Measurements from ENCODE around the gene SEZ6L.

SEZ6L gene

DNA sequence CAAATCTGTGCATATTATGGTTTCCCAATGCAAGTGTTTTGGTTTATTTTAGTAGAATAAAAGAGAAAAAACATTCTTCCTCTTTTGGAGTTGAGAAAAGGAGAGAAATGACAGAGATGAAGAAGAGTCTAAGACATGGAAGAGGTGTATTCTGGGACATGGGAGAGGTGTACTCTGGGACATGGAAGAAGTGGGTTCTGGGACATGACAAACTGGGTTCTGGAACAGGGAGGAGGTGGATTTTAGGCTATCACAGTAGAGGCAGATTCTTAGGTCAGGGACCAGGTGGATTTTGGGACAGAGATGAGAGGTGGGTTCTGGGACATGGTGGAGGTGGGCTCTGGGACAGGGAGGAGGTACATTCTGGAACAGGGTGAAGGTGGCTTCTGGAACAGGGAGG lies 257.7 kb downstream of the SEZ6L start:
- no peak for TF ChIP-seq EZH2phosphoT487 (IDR thresholded peaks at IDR 0.05; ENCODE audit: borderline replicate concordance, low read length)
- TF ChIP-seq, protein P1, sequence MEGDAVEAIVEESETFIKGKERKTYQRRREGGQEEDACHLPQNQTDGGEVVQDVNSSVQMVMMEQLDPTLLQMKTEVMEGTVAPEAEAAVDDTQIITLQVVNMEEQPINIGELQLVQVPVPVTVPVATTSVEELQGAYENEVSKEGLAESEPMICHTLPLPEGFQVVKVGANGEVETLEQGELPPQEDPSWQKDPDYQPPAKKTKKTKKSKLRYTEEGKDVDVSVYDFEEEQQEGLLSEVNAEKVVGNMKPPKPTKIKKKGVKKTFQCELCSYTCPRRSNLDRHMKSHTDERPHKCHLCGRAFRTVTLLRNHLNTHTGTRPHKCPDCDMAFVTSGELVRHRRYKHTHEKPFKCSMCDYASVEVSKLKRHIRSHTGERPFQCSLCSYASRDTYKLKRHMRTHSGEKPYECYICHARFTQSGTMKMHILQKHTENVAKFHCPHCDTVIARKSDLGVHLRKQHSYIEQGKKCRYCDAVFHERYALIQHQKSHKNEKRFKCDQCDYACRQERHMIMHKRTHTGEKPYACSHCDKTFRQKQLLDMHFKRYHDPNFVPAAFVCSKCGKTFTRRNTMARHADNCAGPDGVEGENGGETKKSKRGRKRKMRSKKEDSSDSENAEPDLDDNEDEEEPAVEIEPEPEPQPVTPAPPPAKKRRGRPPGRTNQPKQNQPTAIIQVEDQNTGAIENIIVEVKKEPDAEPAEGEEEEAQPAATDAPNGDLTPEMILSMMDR (IDR thresholded peaks at IDR 0.05; ENCODE audit: low read depth, low read length, poor library complexity, severe bottlenecking) = no peak
- no peak overlapping the region for H3K4me3 ChIP-seq (ENCODE audit: low read length)

DNA sequence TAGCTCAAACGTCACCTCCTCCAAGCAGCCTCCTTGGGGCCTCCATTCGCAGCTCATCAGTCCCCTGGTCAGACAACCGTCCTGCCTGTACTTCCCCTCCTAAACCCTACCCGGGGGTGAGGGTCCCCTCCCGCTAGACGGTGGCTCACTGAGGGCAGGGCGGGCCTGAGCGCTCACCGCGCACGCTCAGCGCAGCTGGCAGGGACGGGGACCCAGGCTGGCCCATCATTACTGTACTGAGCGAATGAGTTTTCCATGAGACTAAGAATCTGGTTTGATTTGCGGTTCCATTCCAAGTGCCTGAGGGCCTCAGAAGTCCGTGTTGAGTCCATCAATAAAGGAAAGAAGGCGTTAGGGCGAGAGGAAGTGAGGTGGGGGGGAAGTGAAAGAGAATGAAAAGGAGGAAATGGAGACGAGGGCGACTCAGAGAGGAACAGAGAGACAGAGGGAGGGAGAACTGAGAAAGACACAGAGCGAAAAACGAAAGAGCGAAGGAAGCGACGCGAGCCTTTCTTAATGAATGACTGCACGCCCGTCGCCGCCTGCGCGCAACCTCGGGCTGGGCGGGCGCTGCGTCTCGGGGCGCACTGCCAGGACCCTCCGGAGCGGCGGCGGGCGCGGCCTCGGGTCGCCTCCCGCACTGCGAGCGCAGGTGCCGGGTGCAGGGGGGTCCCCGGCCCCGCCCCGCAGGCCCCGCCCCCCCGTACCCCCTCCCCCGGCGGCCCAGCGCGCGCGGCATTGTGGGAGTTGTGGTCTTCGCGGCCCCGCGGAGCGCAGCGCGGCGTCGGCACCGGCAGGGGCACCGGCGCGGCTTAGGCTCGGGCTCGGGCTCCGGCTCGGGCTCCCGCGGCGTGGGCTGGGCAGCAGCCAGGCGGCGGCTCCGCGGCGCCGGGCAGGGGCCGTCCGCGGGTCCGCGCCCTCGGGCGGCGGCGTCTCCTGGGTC lies 259.5 kb downstream of the SEZ6L start, which contains the start of gene ASPHD2:
Gene ASPHD2, plus strand, starts transcription at position 746 of the 943 bp plus-strand sequence. CDS start 4,356 bp downstream, outside the sequence.
- TF ChIP-seq, protein P1 (IDR thresholded peaks at IDR 0.05; ENCODE audit: low read depth, low read length, poor library complexity, severe bottlenecking) = no peak
- TF ChIP-seq EZH2phosphoT487 (IDR thresholded peaks at IDR 0.05; ENCODE audit: borderline replicate concordance, low read length) = no peak
- H3F3A ChIP-seq (ENCODE audit: control insufficient read depth, insufficient read depth) = peaks cover 15% of the 10 kb centered on the region
- H3K4me1 ChIP-seq (ENCODE audit: control insufficient read depth, low read length) = peaks cover 29% of the 10 kb centered on the region
- peak within 1 kb of the TSS; percentile 85 for H3K4me3 ChIP-seq (ENCODE audit: low read length)
- H3K27ac ChIP-seq (ENCODE audit: low read depth, low read length) = peak within 1 kb of the TSS; percentile 97
- no peaks in the 10 kb centered on the region for H4K20me1 ChIP-seq (ENCODE audit: control insufficient read depth, insufficient read depth, low read depth, low read length)
- 0 out of 2 replicates have a peak, but pooled peaks cover under 1% of the 10 kb centered on the region for H3K9me3 ChIP-seq (ENCODE audit: control insufficient read depth, insufficient read depth, low read length)
- no peaks in the 10 kb centered on the region for H3K27me3 ChIP-seq (ENCODE audit: control insufficient read depth, low read length)
- peak within 1 kb of the TSS; percentile 89 for H3K4me2 ChIP-seq (ENCODE audit: low read length)
- H3K9me2 ChIP-seq (replicated peaks; ENCODE audit: control insufficient read depth, low read length) = no peaks in the 10 kb centered on the region
- peaks cover 22% of the 10 kb centered on the region for H3K79me2 ChIP-seq (ENCODE audit: control insufficient read depth, low read length)
- H3K36me3 ChIP-seq (ENCODE audit: control insufficient read depth, low read length) = peaks cover 3% of the 10 kb centered on the region

More for the DNA sequence above, 257.7 kb downstream of the SEZ6L start:
- Histone ChIP-seq H3K4me2 (ENCODE audit: low read length) (no peak overlapping the region), H3K4me1 (ENCODE audit: control insufficient read depth, low read length) (peaks cover 29% of the 10 kb centered on the region), H3F3A (ENCODE audit: control insufficient read depth, insufficient read depth) (peaks cover 15% of the 10 kb centered on the region), H3K27ac (ENCODE audit: low read depth, low read length) (no peak overlapping the region), H3K9me3 (ENCODE audit: control insufficient read depth, insufficient read depth, low read length) (peaks cover 14% of the 10 kb centered on the region), H3K27me3 (ENCODE audit: control insufficient read depth, low read length) (no peaks in the 10 kb centered on the region; the same call in 1 of the 2 replicates), H3K36me3 (ENCODE audit: control insufficient read depth, low read length) (no peaks in the 10 kb centered on the region; the same call in 1 of the 2 replicates), H3K79me2 (ENCODE audit: control insufficient read depth, low read length) (peaks cover 19% of the 10 kb centered on the region), H4K20me1 (ENCODE audit: control insufficient read depth, insufficient read depth, low read depth, low read length) (no peaks in the 10 kb centered on the region), H3K9me2 (replicated peaks; ENCODE audit: control insufficient read depth, low read length) (no peaks in the 10 kb centered on the region)

DNA sequence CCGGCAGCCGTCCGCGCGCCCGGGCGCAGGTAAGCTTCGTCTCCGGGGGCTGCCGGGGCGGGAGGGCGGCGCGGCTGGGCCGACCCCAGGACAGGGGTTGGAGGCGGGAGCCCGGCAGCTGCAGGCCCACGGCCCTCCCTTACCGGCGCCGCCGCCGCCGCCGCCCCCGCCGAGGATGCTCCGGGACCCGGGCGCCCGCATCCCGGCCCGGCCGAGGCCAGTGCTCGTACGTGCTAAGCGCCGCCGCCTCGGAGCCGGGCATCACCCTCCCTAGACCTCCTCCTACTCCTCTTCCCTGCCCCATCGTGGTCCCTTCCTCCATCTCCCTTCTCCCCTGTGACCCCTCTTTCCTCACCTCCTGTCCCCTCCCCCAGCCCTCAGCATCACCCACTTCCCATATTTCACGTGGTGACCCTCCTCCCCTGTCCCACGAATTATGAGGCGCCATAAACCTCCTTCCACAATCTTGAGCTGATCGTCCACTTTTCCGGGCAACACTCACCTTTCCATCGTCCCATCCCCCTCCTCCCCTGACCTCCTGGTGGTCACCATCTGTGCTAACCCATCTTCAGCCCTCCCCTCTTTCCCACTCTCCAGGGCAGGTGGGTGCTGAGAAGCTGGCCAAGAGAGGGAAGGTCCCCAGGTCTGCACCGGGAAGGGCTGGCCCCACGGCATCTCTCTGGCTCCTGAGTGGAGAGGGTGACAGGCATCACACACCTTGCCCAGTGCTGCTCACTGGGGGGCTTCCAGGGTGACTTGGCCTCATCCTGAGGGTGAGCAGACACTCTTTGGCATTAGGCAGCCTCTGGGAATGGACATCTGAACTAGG lies 260.4 kb downstream of the SEZ6L start:
- Histone ChIP-seq H3K9me3 (ENCODE audit: control insufficient read depth, insufficient read depth, low read length) (no peaks in the 10 kb centered on the region), H4K20me1 (ENCODE audit: control insufficient read depth, insufficient read depth, low read depth, low read length) (no peaks in the 10 kb centered on the region), H3K27ac (ENCODE audit: low read depth, low read length) (no peak overlapping the region), H3K27me3 (ENCODE audit: control insufficient read depth, low read length) (no peaks in the 10 kb centered on the region), H3K9me2 (replicated peaks; ENCODE audit: control insufficient read depth, low read length) (no peaks in the 10 kb centered on the region), H3K4me2 (ENCODE audit: low read length) (peak overlapping the region; percentile 81), H3K4me1 (ENCODE audit: control insufficient read depth, low read length) (peaks cover 29% of the 10 kb centered on the region), H3F3A (ENCODE audit: control insufficient read depth, insufficient read depth) (peaks cover 15% of the 10 kb centered on the region), H3K4me3 (ENCODE audit: low read length) (peak overlapping the region; percentile 74), H3K79me2 (ENCODE audit: control insufficient read depth, low read length) (peaks cover 22% of the 10 kb centered on the region), H3K36me3 (ENCODE audit: control insufficient read depth, low read length) (peaks cover 12% of the 10 kb centered on the region)
- TF ChIP-seq EZH2phosphoT487 (IDR thresholded peaks at IDR 0.05; ENCODE audit: borderline replicate concordance, low read length) = no peak
- TF ChIP-seq, protein P1 (IDR thresholded peaks at IDR 0.05; ENCODE audit: low read depth, low read length, poor library complexity, severe bottlenecking) = no peak
